DOHH2 (cell line): ENCODE measurements around the gene SLC22A12.

Experiments used
- H3F3A ChIP-seq: fragments of 200-600 bp; sonication (generic), shearing (Covaris generic); 2 replicates; pipeline ENCODE4 v1.6.0; 2016; ENCODE audit warnings: antibody characterized with exemption, mild to moderate bottlenecking; ENCODE audit not compliant: control insufficient read depth, insufficient read depth
- H3K27ac ChIP-seq: fragments of 200-600 bp; sonication (generic); 2 replicates; pipeline ENCODE4 v1.5.1; 2014; ENCODE audit warnings: low read depth, mild to moderate bottlenecking, low read length, moderate library complexity
- H3K27me3 ChIP-seq: fragments of 200-600 bp; sonication (generic); 2 replicates; pipeline ENCODE4 v1.6.1; 2014; ENCODE audit warnings: mild to moderate bottlenecking, low read length, mixed read lengths; ENCODE audit not compliant: control insufficient read depth
- H3K36me3 ChIP-seq: fragments of 200-600 bp; sonication (generic); 2 replicates; pipeline ENCODE4 v1.6.1; 2014; ENCODE audit warnings: mild to moderate bottlenecking, low read length, moderate library complexity, mixed read lengths; ENCODE audit not compliant: control insufficient read depth
- H3K4me1 ChIP-seq: fragments of 200-600 bp; sonication (generic); 2 replicates; pipeline ENCODE4 v1.6.1; 2014; ENCODE audit warnings: mild to moderate bottlenecking, low read length, mixed read lengths; ENCODE audit not compliant: control insufficient read depth
- H3K4me2 ChIP-seq: fragments of 200-600 bp; sonication (generic); 2 replicates; pipeline ENCODE4 v1.6.0; 2014; ENCODE audit warnings: mild to moderate bottlenecking, low read length, moderate library complexity
- H3K4me3 ChIP-seq: fragments of 200-600 bp; sonication (generic); 2 replicates; pipeline ENCODE4 v1.5.1; 2014; ENCODE audit warnings: mild to moderate bottlenecking, low read length, mixed read lengths
- H3K79me2 ChIP-seq: fragments of 200-600 bp; sonication (generic); 2 replicates; pipeline ENCODE4 v1.6.1; 2014; ENCODE audit warnings: mild to moderate bottlenecking, low read length, mixed read lengths; ENCODE audit not compliant: control insufficient read depth
- H3K9me2 ChIP-seq: fragments of 200-600 bp; sonication (generic); replicated peaks from 2 replicates; pipeline ENCODE4 v1.6.1; 2014; ENCODE audit warnings: mild to moderate bottlenecking, low read length, mixed read lengths; ENCODE audit not compliant: control insufficient read depth
- H3K9me3 ChIP-seq: fragments of 200-600 bp; sonication (generic); 2 replicates; pipeline ENCODE4 v1.6.1; 2014; ENCODE audit warnings: antibody characterized with exemption, low read length, mixed read lengths; ENCODE audit not compliant: control insufficient read depth, insufficient read depth
- H4K20me1 ChIP-seq: fragments of 200-600 bp; sonication (generic); 2 replicates; pipeline ENCODE4 v1.6.0; 2014; ENCODE audit warnings: low read depth, mild to moderate bottlenecking, antibody characterized with exemption, low read length, moderate library complexity; ENCODE audit not compliant: control insufficient read depth, insufficient read depth
- CTCF ChIP-seq: fragments of 200-600 bp; sonication (generic); IDR thresholded peaks from one replicate; pipeline ENCODE4 v1.5.1; 2014; ENCODE audit warnings: antibody characterized with exemption, mild to moderate bottlenecking, low read depth, low read length; ENCODE audit not compliant: poor library complexity, severe bottlenecking
- EZH2phosphoT487 ChIP-seq: fragments of 200-600 bp; sonication (generic); IDR thresholded peaks from 2 replicates; pipeline ENCODE4 v1.6.1; 2017; ENCODE audit warnings: borderline replicate concordance, mild to moderate bottlenecking, antibody characterized with exemption, low read length, moderate library complexity, mixed read lengths

Gene SLC22A12

DNA sequence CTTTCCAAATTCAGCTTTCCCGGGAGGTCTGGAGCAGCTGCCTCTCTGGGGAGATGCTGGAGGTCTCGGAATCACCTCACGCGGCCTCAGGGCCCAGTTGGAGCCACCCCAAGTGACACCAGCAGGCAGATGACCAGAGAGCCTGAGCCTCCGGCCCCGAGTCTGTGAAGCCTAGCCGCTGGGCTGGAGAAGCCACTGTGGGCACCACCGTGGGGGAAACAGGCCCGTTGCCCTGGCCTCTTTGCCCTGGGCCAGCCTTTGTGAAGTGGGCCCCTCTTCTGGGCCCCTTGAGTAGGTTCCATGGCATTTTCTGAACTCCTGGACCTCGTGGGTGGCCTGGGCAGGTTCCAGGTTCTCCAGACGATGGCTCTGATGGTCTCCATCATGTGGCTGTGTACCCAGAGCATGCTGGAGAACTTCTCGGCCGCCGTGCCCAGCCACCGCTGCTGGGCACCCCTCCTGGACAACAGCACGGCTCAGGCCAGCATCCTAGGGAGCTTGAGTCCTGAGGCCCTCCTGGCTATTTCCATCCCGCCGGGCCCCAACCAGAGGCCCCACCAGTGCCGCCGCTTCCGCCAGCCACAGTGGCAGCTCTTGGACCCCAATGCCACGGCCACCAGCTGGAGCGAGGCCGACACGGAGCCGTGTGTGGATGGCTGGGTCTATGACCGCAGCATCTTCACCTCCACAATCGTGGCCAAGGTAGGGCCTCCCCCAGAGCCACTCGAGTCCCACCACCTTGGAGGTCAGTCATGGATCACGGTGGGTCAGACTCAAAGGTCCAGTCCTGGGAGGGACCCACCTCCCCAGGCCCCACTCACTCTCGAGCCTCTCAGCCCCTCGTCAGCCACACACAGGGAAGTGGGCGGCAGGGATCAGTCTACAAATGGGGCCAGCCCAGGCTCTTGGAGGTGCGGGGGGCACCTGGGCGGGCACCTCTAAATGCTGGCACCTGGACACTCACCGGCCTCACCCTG, 525 bp downstream of the SLC22A12 start:
- Histone ChIP-seq H3K27me3 (no peaks in the 10 kb centered on the region), H3K4me1 (no peaks in the 10 kb centered on the region), H3K9me2 (no peaks in the 10 kb centered on the region), H3K79me2 (no peaks in the 10 kb centered on the region), H3K4me2 (no peak overlapping the region), H3K9me3 (peaks cover 18% of the 10 kb centered on the region), H4K20me1 (no peaks in the 10 kb centered on the region), H3K27ac (no peak overlapping the region), H3K4me3 (no peak overlapping the region), H3K36me3 (no peaks in the 10 kb centered on the region), H3F3A (no peaks in the 10 kb centered on the region)
- TF ChIP-seq EZH2phosphoT487 (no peak), CTCF (no peak)

DNA sequence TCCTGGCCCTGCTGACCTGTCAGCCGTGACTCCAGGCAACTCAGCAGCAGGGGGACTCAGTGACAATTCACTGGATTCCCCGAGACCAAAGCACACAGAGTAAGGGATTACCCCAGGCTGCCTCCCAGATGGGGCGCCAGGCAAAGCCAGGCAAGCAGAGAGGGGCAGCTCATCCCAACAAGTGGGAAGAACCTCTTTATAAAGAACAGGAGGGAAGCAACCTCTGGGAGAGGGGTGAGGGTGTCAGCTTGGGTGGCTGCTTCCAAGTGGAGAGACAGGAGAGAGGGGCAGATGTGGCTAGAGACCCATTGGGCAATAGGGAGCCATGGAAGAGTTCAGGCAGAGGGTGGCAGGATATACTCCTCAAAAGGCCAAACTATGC, 1.2 kb downstream of the SLC22A12 start:
- Histone ChIP-seq H3K9me3 (peaks cover 18% of the 10 kb centered on the region), H3K79me2 (no peaks in the 10 kb centered on the region), H3K9me2 (no peaks in the 10 kb centered on the region), H3K27ac (no peak overlapping the region), H3K4me1 (no peaks in the 10 kb centered on the region), H3F3A (no peaks in the 10 kb centered on the region), H3K36me3 (no peaks in the 10 kb centered on the region), H3K4me3 (no peak overlapping the region), H4K20me1 (no peaks in the 10 kb centered on the region), H3K27me3 (no peaks in the 10 kb centered on the region), H3K4me2 (no peak overlapping the region)
- TF ChIP-seq CTCF, result no peak
- no peak for TF ChIP-seq EZH2phosphoT487

GRCh38 chr11:64592656-64593055, 1.6 kb downstream of the SLC22A12 start:
- Histone ChIP-seq H3K9me2 (no peaks in the 10 kb centered on the region), H3K4me2 (no peak overlapping the region), H3K36me3 (no peaks in the 10 kb centered on the region), H3K9me3 (peaks cover 18% of the 10 kb centered on the region), H3F3A (no peaks in the 10 kb centered on the region), H4K20me1 (no peaks in the 10 kb centered on the region), H3K79me2 (no peaks in the 10 kb centered on the region), H3K27me3 (no peaks in the 10 kb centered on the region), H3K4me3 (no peak overlapping the region), H3K27ac (no peak overlapping the region), H3K4me1 (no peaks in the 10 kb centered on the region)
- TF ChIP-seq EZH2phosphoT487, result no peak
- TF ChIP-seq CTCF, result no peak
